ENCODE results near the gene ST3GAL3. TPM values are rescaled to one million over a fixed set of nuclear protein-coding genes. Genes with fewer than 3 reads are reported as not detected.
A peak's percentile ranks its signal among the peaks of the same experiment; 100 is the strongest.

ST3GAL3 gene
- total and polyA plus RNA-seq, 2 of the 13 experiments (the other 11 are each of a cell fraction or from before 2014, with no cell fraction given) = 5.1 to 8.1 TPM

DNA sequence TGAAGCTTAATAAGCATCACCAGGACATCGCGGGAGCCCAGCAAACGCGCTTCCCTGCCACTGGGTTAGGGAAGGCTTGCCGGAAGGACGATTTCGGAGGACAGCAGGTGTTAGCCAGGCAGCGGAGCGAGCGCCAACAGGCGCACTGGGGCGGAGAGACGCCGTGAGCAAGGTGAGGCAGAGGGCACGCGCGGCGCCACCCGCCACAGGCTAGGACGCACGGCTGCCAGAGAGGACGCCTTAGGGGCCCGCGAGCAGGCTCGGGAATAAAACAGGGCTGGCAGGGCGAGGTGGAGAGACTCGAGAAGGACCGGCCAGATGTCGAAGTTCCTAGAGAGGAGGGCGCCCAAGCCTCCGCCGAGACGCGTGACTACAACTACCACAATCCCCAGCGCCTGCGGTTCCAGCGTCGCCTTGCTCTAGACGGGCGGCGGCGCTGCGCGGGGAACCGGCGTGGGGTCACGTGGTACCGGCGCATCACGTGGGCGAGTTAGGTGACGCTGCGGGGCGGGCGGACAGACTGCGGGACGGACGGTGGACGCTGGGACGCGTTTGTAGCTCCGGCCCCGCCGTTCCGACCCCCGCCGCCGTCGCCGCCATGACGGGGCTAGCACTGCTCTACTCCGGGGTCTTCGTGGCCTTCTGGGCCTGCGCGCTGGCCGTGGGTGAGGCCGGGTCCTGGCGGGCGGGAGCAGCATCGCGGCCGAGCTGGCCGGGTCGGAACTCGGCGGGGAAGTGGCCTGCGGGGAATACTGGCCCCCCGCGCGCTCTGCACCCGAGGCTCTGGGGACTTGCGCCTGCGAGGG, 267.3 kb downstream of the ST3GAL3 start, which contains the start of gene ATP6V0B (continued):
- TF ChIP-seq, protein P1, sequence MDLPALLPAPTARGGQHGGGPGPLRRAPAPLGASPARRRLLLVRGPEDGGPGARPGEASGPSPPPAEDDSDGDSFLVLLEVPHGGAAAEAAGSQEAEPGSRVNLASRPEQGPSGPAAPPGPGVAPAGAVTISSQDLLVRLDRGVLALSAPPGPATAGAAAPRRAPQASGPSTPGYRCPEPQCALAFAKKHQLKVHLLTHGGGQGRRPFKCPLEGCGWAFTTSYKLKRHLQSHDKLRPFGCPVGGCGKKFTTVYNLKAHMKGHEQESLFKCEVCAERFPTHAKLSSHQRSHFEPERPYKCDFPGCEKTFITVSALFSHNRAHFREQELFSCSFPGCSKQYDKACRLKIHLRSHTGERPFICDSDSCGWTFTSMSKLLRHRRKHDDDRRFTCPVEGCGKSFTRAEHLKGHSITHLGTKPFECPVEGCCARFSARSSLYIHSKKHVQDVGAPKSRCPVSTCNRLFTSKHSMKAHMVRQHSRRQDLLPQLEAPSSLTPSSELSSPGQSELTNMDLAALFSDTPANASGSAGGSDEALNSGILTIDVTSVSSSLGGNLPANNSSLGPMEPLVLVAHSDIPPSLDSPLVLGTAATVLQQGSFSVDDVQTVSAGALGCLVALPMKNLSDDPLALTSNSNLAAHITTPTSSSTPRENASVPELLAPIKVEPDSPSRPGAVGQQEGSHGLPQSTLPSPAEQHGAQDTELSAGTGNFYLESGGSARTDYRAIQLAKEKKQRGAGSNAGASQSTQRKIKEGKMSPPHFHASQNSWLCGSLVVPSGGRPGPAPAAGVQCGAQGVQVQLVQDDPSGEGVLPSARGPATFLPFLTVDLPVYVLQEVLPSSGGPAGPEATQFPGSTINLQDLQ (CRISPR knock-in tag; IDR thresholded peaks at IDR 0.05) = peak; percentile 86
- no peak for TF ChIP-seq SP1 (IDR thresholded peaks at IDR 0.05)
- TF ChIP-seq SP1 (CRISPR knock-in tag; IDR thresholded peaks at IDR 0.05) = 0 out of 2 replicates have a peak, but pooled peaks have one; percentile 24
- TF ChIP-seq, protein P2, sequence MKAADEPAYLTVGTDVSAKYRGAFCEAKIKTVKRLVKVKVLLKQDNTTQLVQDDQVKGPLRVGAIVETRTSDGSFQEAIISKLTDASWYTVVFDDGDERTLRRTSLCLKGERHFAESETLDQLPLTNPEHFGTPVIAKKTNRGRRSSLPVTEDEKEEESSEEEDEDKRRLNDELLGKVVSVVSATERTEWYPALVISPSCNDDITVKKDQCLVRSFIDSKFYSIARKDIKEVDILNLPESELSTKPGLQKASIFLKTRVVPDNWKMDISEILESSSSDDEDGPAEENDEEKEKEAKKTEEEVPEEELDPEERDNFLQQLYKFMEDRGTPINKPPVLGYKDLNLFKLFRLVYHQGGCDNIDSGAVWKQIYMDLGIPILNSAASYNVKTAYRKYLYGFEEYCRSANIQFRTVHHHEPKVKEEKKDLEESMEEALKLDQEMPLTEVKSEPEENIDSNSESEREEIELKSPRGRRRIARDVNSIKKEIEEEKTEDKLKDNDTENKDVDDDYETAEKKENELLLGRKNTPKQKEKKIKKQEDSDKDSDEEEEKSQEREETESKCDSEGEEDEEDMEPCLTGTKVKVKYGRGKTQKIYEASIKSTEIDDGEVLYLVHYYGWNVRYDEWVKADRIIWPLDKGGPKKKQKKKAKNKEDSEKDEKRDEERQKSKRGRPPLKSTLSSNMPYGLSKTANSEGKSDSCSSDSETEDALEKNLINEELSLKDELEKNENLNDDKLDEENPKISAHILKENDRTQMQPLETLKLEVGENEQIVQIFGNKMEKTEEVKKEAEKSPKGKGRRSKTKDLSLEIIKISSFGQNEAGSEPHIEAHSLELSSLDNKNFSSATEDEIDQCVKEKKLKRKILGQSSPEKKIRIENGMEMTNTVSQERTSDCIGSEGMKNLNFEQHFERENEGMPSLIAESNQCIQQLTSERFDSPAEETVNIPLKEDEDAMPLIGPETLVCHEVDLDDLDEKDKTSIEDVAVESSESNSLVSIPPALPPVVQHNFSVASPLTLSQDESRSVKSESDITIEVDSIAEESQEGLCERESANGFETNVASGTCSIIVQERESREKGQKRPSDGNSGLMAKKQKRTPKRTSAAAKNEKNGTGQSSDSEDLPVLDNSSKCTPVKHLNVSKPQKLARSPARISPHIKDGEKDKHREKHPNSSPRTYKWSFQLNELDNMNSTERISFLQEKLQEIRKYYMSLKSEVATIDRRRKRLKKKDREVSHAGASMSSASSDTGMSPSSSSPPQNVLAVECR (CRISPR knock-in tag; IDR thresholded peaks at IDR 0.05; ENCODE audit: borderline replicate concordance) = peak; percentile 95
- TF ChIP-seq, protein P3, sequence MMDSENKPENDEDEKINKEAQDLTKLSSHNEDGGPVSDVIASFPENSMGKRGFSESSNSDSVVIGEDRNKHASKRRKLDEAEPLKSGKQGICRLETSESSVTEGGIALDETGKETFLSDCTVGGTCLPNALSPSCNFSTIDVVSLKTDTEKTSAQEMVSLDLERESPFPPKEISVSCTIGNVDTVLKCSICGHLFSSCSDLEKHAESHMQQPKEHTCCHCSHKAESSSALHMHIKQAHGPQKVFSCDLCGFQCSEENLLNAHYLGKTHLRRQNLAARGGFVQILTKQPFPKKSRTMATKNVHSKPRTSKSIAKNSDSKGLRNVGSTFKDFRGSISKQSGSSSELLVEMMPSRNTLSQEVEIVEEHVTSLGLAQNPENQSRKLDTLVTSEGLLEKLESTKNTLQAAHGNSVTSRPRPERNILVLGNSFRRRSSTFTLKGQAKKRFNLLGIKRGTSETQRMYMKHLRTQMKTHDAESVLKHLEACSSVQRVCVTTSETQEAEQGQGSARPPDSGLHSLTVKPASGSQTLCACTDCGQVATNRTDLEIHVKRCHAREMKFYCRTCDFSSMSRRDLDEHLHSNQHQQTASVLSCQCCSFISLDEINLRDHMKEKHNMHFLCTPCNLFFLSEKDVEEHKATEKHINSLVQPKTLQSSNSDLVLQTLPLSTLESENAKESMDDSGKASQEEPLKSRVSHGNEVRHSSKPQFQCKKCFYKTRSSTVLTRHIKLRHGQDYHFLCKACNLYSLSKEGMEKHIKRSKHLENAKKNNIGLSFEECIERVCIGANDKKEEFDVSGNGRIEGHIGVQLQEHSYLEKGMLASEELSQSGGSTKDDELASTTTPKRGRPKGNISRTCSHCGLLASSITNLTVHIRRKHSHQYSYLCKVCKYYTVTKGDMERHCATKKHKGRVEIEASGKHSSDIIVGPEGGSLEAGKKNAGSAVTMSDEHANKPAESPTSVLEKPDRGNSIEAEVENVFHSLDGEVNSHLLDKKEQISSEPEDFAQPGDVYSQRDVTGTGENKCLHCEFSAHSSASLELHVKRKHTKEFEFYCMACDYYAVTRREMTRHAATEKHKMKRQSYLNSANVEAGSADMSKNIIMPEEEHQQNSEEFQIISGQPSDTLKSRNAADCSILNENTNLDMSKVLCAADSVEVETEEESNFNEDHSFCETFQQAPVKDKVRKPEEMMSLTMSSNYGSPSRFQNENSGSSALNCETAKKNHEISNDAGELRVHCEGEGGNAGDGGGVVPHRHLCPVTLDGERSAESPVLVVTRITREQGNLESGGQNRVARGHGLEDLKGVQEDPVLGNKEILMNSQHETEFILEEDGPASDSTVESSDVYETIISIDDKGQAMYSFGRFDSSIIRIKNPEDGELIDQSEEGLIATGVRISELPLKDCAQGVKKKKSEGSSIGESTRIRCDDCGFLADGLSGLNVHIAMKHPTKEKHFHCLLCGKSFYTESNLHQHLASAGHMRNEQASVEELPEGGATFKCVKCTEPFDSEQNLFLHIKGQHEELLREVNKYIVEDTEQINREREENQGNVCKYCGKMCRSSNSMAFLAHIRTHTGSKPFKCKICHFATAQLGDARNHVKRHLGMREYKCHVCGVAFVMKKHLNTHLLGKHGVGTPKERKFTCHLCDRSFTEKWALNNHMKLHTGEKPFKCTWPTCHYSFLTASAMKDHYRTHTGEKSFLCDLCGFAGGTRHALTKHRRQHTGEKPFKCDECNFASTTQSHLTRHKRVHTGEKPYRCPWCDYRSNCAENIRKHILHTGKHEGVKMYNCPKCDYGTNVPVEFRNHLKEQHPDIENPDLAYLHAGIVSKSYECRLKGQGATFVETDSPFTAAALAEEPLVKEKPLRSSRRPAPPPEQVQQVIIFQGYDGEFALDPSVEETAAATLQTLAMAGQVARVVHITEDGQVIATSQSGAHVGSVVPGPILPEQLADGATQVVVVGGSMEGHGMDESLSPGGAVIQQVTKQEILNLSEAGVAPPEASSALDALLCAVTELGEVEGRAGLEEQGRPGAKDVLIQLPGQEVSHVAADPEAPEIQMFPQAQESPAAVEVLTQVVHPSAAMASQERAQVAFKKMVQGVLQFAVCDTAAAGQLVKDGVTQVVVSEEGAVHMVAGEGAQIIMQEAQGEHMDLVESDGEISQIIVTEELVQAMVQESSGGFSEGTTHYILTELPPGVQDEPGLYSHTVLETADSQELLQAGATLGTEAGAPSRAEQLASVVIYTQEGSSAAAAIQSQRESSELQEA (CRISPR knock-in tag; IDR thresholded peaks at IDR 0.05; ENCODE audit: not compliant biosample characterization) = peak; percentile 77
- TF ChIP-seq, protein P4, sequence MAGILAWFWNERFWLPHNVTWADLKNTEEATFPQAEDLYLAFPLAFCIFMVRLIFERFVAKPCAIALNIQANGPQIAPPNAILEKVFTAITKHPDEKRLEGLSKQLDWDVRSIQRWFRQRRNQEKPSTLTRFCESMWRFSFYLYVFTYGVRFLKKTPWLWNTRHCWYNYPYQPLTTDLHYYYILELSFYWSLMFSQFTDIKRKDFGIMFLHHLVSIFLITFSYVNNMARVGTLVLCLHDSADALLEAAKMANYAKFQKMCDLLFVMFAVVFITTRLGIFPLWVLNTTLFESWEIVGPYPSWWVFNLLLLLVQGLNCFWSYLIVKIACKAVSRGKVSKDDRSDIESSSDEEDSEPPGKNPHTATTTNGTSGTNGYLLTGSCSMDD (CRISPR knock-in tag; IDR thresholded peaks at IDR 0.05) = no peak
- no peak for TF ChIP-seq ZNF20 (CRISPR knock-in tag; IDR thresholded peaks at IDR 0.05)
- no peak for TF ChIP-seq JUND (CRISPR knock-in tag; IDR thresholded peaks at IDR 0.05)
- peak; percentile 80; the same call in 1 of the 2 replicates for TF ChIP-seq KMT2B (CRISPR knock-in tag; IDR thresholded peaks at IDR 0.05)
- TF ChIP-seq ZNF605 (CRISPR knock-in tag; IDR thresholded peaks at IDR 0.05) = no peak; the same call in 1 of the 2 replicates
- 0 out of 2 replicates have a peak, but pooled peaks have one; percentile 25 for TF ChIP-seq ZNF317 (CRISPR knock-in tag; IDR thresholded peaks at IDR 0.05)
- TF ChIP-seq ZFP37 (CRISPR knock-in tag; IDR thresholded peaks at IDR 0.05; ENCODE audit: borderline replicate concordance) = no peak

Data from HepG2 (cell line).